GM18873 (cell line): ENCODE measurements around the gene EXOC3L2.

Experiments
- ATAC-seq: cut with Tn5 transposase; IDR thresholded peaks from one replicate; pipeline ENCODE4 v1.9.1; 2021; ENCODE audit warnings: mild to moderate bottlenecking, moderate library complexity, moderate number of reproducible peaks; ENCODE audit not compliant: unreplicated experiment, low FRiP score

The EXOC3L2 gene

DNA sequence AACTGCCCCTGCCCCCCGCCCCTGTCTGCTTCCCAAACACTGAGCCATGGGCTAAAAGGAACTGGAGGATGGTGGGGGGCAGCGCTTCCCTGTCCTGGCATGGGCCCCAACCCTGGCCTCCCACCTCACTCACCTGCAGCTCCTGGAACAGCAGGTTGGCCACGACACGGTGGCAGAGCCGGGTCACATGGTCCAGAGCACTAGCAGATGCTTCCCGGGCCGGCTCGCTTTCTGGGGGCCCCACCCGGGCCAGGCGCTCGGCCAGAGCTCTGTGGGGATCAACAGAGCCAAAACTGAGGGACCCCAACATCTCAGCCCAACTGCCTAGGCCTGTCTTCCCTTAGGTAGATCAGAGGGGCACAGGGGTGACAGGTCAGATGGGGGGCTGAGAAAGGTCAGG is 20.6 kb downstream of the EXOC3L2 start:
- ATAC-seq: no peak

GRCh38 chr19:45223879-45224278 is 21.3 kb downstream of the EXOC3L2 start:
- ATAC-seq: no peak

GRCh38 chr19:45222724-45223123 is 22.5 kb downstream of the EXOC3L2 start:
- ATAC-seq: no peak

- no peak for ATAC-seq
Measured at GRCh38 chr19:45218911-45219743, 26.1 kb downstream of the EXOC3L2 start.

DNA sequence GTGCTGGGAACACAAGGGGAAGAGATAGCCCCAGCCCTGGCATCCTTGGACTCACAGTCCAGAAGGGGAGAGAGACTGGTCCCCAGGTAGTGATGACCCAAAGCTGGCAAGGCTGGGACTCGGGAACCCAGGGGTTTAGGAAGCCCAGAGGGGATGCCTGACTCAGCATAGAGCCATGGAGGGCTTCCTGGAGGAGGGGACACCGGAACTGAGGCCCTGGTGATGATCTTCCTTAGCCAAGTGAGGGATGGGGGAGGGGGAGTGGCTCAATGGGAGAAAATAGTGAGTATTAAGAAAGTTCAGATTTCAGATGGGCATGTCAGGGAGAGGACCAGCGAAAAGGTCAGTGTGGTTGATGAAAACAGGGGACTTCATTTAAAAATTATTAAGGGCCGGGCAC is 26.8 kb downstream of the EXOC3L2 start:
- no peak for ATAC-seq

- no peak for ATAC-seq
Measured at GRCh38 chr19:45217957-45218334, 27.3 kb downstream of the EXOC3L2 start.

GRCh38 chr19:45217193-45217956 is 27.8 kb downstream of the EXOC3L2 start:
- no peak for ATAC-seq

DNA sequence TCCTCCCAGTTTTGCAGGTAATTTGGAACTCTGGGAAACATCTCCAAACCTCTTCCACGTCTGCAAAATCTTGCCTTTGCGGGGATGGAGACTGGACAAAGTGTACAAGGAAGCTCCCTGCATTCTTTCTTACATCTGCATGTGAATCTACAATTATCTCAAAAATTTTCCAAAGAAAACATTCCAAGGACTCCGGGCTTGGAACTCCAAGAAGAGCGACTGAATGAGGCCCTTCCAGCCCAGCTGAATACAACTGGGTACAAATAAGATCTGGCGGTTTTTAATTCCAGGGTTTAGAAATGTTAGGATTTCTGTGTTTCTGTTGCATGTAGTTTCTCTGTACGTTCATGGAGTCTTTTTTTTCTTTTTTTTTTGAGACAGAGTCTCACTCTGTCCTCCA is 28.5 kb downstream of the EXOC3L2 start:
- ATAC-seq: no peak

DNA sequence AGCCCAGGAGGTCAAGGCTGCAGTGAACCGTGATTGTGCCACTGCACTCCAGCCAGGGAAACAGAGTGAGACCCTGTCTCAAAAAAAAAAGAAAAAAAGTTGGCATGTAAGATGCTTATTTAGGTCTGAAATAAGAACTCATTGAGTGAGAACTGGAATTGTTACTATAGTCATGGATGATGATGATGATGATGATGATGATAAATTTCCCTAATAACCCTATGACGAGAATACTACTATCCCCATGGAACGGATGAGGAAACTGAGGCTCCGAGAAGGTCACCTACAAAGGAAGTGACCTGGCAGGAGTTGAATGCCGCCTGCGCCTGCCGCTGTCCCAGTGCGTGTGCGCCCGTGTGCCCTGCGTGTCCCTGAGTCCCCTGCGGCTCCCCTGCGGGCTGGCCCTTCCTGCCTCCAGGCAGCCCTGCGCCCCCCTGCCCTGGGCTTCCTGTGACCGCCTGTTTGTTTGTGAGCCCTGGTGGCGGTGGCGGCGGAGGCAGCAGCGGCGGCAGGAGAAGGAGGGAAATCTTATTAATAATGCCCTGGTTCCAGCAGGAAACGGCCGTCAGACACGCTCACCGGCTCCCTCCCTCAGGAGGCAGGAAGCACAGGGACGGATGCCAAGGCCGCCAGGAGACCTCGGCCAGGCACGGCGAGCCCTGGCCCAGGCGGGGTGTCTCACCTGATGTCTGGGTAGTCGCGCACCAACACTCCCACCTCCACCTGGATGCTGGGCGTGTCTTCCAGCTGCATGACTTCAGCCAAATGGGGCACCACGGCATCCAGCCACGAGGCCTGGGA is 29.6 kb downstream of the EXOC3L2 start:
- no peak for ATAC-seq

DNA sequence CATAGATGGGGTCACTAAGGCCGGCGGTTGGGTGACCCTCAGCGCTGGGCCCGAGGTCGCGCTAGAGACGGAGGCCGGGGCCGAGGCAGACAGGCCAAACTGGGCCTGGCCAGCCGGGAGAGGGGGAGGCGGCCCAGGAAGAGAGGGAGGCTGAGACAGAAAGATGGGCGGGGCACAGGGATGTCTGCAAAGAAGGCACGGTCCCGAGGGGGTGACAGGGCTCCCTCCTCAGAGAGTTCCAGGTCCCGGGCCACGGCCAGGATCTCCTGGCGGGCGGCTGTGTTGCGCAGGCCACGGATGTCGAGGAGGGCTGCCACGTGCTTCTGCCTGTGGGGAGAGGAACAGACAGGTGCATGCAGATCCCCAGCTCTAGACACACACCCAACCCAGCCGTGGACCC is 32.2 kb downstream of the EXOC3L2 start:
- no peak for ATAC-seq

GRCh38 chr19:45211751-45212381 is 33.3 kb downstream of the EXOC3L2 start:
- ATAC-seq: no peak

- no peak for ATAC-seq
Measured at GRCh38 chr19:45206328-45206727, 38.9 kb downstream of the EXOC3L2 start.

DNA sequence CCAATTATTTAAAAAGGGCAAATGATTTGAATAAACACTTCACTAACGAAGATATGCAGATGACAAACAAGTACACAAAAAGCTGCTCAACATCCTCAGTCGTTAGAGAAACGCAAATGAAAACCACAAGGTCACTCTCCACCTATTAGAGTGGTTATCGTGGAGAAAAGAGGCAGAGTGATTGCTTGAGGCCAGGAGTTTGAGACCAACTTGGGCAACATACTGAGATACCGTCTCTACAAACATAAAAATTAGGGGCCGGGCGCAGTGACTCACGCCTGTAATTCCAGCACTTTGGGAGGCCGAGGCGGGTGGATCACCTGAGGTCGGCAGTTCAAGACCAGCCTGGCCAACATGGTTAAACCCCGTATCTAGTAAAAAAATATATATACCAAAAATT is 39.4 kb downstream of the EXOC3L2 start:
- ATAC-seq: no peak

DNA sequence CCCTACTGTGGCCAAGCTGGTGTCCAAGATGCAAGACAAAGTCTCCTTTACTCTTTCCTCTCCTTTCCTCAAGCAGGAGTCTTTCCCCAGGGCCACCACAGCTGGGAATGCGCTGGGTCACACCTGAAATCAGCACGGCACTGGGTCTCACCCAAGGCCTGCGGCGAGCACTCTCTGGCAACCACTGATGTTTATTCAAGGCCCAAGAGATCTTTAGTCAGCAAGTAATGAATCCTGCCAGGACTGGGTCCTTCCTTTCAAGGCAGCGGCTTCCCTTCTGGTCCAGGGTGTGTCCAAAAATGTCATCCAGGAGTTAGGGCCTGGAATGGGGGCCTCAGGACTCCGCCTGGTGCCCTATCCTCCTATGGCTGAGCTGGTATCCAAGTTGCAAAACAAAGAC is 42.6 kb downstream of the EXOC3L2 start:
- no peak for ATAC-seq

DNA sequence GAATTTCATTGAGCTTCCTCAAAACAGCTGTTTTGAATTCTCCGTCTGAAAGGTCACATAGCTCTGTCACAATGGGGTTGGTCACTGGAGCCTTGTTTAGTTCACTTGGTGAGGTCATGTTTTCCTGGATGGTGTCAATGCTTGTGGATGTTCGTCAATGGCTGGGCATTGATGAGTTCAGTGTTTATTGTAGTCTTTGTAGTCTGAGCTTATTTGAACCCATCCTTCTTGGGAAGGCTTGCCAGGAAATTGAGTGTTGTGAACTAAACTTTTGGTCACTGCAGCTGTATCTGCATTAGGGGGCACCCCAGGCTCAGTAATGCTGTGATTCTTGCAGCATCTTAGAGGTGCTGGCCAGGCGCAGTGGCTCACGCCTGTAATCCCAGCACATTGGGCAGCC is 44.6 kb downstream of the EXOC3L2 start:
- ATAC-seq: no peak

DNA sequence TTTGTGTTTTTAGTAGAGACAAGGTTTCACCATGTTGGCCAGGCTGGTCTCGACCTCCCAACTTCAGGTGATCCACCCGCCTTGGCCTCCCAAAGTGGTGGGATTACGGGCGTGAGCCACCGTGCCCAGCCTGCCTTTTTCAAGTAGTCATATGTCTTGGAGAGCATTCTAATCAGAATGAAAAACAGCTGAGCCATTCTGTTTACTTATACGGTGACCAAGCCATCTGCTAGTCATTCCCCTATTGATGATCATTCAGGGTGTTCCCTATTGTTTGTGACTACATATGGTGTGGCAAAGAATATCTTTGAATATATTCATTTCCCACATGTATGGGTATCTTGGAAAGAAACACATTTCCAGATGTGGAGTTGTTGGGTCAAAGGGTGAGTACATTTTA is 49.4 kb downstream of the EXOC3L2 start:
- no peak for ATAC-seq

DNA sequence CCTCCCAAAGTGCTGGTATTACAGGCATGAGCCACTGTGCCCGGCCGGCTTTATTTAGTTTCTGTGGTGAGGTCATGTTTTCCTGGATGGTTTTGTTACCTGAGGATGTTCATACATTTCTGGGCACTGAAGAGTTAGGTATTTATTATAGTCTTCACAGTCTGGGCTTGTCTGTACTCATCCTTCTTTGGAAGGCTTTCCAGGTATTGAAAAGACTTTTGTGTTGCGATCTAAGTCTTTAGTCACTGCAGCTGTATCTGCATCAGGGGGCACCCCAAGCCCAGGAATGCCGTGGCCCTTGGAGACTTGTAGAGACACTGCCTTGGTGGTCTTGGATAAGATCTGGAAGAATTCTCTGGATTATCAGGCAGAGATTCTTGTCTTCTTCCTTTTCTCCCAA is 53.8 kb downstream of the EXOC3L2 start:
- ATAC-seq: no peak

DNA sequence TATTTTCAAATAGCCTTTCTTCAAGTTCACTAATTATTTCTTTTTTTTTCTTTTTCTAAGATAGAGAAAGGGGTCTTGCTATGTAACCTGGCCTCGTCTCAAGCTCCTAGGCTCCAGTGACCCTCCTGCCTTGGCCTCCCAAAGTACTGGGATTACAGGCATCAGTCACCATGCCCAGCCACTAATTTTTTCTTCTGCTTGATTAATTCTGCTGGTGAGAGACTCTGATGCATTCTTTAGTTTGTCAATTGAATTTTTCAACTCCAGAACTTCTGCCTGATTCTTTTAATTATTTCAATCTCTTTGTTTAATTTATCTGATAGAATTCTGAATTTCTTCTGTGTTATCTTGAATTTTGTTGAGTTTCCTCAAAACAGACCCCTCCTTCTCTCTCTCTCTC is 55.2 kb downstream of the EXOC3L2 start:
- no peak for ATAC-seq

DNA sequence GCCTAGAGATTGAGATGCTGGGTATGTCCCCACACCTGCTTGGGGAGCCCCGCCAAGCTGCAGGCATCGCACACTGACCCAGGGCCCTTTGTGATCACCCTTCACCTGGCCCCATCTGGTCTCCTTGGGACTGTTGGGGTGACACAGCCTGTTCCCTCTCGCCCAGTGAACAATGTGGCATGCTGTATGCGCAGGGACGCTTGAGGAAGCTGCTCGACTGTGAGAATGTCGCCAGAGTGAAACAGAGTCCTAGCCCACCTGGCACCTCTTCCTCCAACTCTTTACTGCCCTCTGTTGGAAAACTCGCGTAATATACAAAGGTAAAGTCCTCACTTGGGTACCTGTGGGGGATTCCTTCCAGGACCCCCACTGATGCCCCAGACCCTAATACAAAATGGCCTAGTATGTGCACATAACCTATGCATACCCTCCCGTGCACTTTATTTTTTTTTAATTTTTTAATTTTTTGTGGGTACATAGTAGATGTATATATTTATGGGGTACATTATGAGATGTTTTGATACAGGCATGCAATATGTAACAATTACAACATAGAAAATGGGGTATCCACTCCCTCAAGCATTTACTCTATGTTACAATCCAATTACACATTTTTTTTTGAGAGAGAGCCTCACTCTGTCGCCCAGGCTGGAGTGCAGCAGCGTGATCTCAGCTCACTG is 57.6 kb downstream of the EXOC3L2 start:
- no peak for ATAC-seq
